Ishikawa (cell line): ENCODE measurements around the gene ARCN1.

ENCODE experiments used
- CEBPB ChIP-seq: IDR thresholded peaks from 2 replicates; pipeline ENCODE4 v1.6.1; 2012
- CREB1 ChIP-seq: IDR thresholded peaks from 2 replicates; pipeline ENCODE4 v1.6.1; 2012; ENCODE audit warnings: low read depth
- EGR1 ChIP-seq: IDR thresholded peaks from 2 replicates; pipeline ENCODE4 v1.6.1; 2012
- EP300 ChIP-seq: IDR thresholded peaks from 2 replicates; pipeline ENCODE4 v1.6.1; 2012; ENCODE audit warnings: borderline replicate concordance
- FOXM1 ChIP-seq: IDR thresholded peaks from 2 replicates; pipeline ENCODE4 v1.6.1; 2012; ENCODE audit warnings: low read depth, borderline replicate concordance
- MAX ChIP-seq: IDR thresholded peaks from 2 replicates; pipeline ENCODE4 v1.6.1; 2012
- NFIC ChIP-seq: IDR thresholded peaks from 2 replicates; pipeline ENCODE4 v1.6.1; 2012
- RAD21 ChIP-seq: IDR thresholded peaks from 2 replicates; pipeline ENCODE4 v1.6.1; 2012; ENCODE audit warnings: low read depth
- REST ChIP-seq: IDR thresholded peaks from 2 replicates; pipeline ENCODE4 v1.6.1; 2012; ENCODE audit warnings: low read depth, mild to moderate bottlenecking
- TAF1 ChIP-seq: IDR thresholded peaks from 2 replicates; pipeline ENCODE4 v1.6.1; 2012; ENCODE audit warnings: low read depth, mild to moderate bottlenecking
- TCF12 ChIP-seq: IDR thresholded peaks from 2 replicates; pipeline ENCODE4 v1.6.1; 2012; ENCODE audit warnings: low read depth
- TEAD4 ChIP-seq: IDR thresholded peaks from 2 replicates; pipeline ENCODE4 v1.6.1; 2012
- USF1 ChIP-seq: IDR thresholded peaks from 2 replicates; pipeline ENCODE4 v1.6.1; 2012
- YY1 ChIP-seq: IDR thresholded peaks from 2 replicates; pipeline ENCODE4 v1.6.1; 2012; ENCODE audit warnings: low read depth
- ZBTB7A ChIP-seq: IDR thresholded peaks from 2 replicates; pipeline ENCODE4 v1.6.1; 2012; ENCODE audit warnings: low read depth

Gene ARCN1

GRCh38 chr11:118544010-118544646 is 28.1 kb upstream of the ARCN1 start:
- TF ChIP-seq MAX: no peak
- no peak for TF ChIP-seq YY1
- no peak for TF ChIP-seq EGR1
- TF ChIP-seq CREB1: no peak
- no peak for TF ChIP-seq RAD21
- TF ChIP-seq EP300: no peak
- no peak for TF ChIP-seq TEAD4
- no peak for TF ChIP-seq NFIC
- no peak for TF ChIP-seq ZBTB7A
- TF ChIP-seq REST: no peak
- TF ChIP-seq FOXM1: no peak
- no peak for TF ChIP-seq CEBPB

GRCh38 chr11:118544647-118545010 is 27.6 kb upstream of the ARCN1 start:
- TF ChIP-seq USF1 (no peak), YY1 (no peak), EP300 (no peak), TCF12 (no peak)

- TF ChIP-seq CREB1 (no peak), TCF12 (no peak), ZBTB7A (no peak), REST (no peak), EP300 (no peak), TEAD4 (no peak), MAX (no peak), NFIC (no peak), EGR1 (no peak), TAF1 (no peak), USF1 (no peak), CEBPB (no peak), RAD21 (no peak), YY1 (no peak), FOXM1 (no peak)
Measured at GRCh38 chr11:118545533-118545932, 26.7 kb upstream of the ARCN1 start.

GRCh38 chr11:118547132-118547531 is 25.1 kb upstream of the ARCN1 start:
- no peak for TF ChIP-seq TAF1
- TF ChIP-seq TEAD4: no peak
- TF ChIP-seq RAD21: no peak
- no peak for TF ChIP-seq YY1
- TF ChIP-seq EP300: no peak
- TF ChIP-seq CEBPB: no peak
- no peak for TF ChIP-seq REST
- TF ChIP-seq EGR1: no peak
- TF ChIP-seq MAX: no peak
- no peak for TF ChIP-seq NFIC
- no peak for TF ChIP-seq TCF12
- TF ChIP-seq USF1: no peak
- no peak for TF ChIP-seq CREB1
- TF ChIP-seq ZBTB7A: no peak
- no peak for TF ChIP-seq FOXM1
